Adipocyte (in vitro differentiated cells): Measurements from ENCODE around the gene DGKZ.

ENCODE experiments used
- DNase-seq: peaks from one replicate; pipeline ENCODE4 v3.0.0-alpha.2; 2015; ENCODE audit warnings: low read depth
- H3K27me3 ChIP-seq: replicated peaks from 2 replicates; pipeline ENCODE4 v1.7.0; 2013; ENCODE audit warnings: mild to moderate bottlenecking, low read length, moderate library complexity; ENCODE audit not compliant: control insufficient read depth, insufficient read depth
- H3K36me3 ChIP-seq: 2 replicates; pipeline ENCODE4 v1.7.0; 2013; ENCODE audit warnings: low read length, mild to moderate bottlenecking, moderate library complexity; ENCODE audit not compliant: control insufficient read depth, insufficient read depth, severe bottlenecking
- H3K4me1 ChIP-seq: 2 replicates; pipeline ENCODE4 v1.7.0; 2013; ENCODE audit warnings: mild to moderate bottlenecking, low read length, moderate library complexity; ENCODE audit not compliant: control insufficient read depth, insufficient read depth
- H3K4me3 ChIP-seq: 2 replicates; pipeline ENCODE4 v1.7.0; 2013; ENCODE audit warnings: mild to moderate bottlenecking, low read length, moderate library complexity
- H3K9ac ChIP-seq: 2 replicates; pipeline ENCODE4 v1.7.0; 2013; ENCODE audit warnings: mild to moderate bottlenecking, low read length, moderate library complexity
- H3K9me3 ChIP-seq: 2 replicates; pipeline ENCODE4 v1.7.0; 2013; ENCODE audit warnings: mild to moderate bottlenecking, low read length, moderate library complexity; ENCODE audit not compliant: control insufficient read depth

DGKZ gene

GRCh38 chr11:46361283-46362155 lies 14.3 kb downstream of the DGKZ start:
- DNase-seq: peak; percentile 18
- H3K27me3 ChIP-seq: no peaks in the 10 kb centered on the region
- no peak overlapping the region for H3K4me3 ChIP-seq
- H3K9ac ChIP-seq: peak overlapping the region; percentile 41
- H3K36me3 ChIP-seq: no peaks in the 10 kb centered on the region
- no peaks in the 10 kb centered on the region for H3K9me3 ChIP-seq
- H3K4me1 ChIP-seq: peaks cover 26% of the 10 kb centered on the region

GRCh38 chr11:46362156-46363030 lies 15.1 kb downstream of the DGKZ start:
- H3K9ac ChIP-seq: peak overlapping the region; percentile 41
- no peaks in the 10 kb centered on the region for H3K27me3 ChIP-seq
- no peaks in the 10 kb centered on the region for H3K9me3 ChIP-seq
- peaks cover 20% of the 10 kb centered on the region for H3K4me1 ChIP-seq
- H3K4me3 ChIP-seq: no peak overlapping the region
- H3K36me3 ChIP-seq: no peaks in the 10 kb centered on the region
- no peak for DNase-seq

GRCh38 chr11:46363031-46363407 lies 15.8 kb downstream of the DGKZ start:
- peaks cover 20% of the 10 kb centered on the region for H3K4me1 ChIP-seq
- H3K9me3 ChIP-seq: no peaks in the 10 kb centered on the region
- H3K4me3 ChIP-seq: no peak overlapping the region
- no peak overlapping the region for H3K9ac ChIP-seq
- H3K36me3 ChIP-seq: peaks cover 2% of the 10 kb centered on the region
- H3K27me3 ChIP-seq: no peaks in the 10 kb centered on the region
- peak; percentile 41 for DNase-seq

- H3K4me1 ChIP-seq: peaks cover 20% of the 10 kb centered on the region
- no peaks in the 10 kb centered on the region for H3K9me3 ChIP-seq
- no peak overlapping the region for H3K9ac ChIP-seq
- H3K4me3 ChIP-seq: no peak overlapping the region
- peaks cover 5% of the 10 kb centered on the region for H3K36me3 ChIP-seq
- no peaks in the 10 kb centered on the region for H3K27me3 ChIP-seq
- DNase-seq: peak; percentile 30
These were observed 16.3 kb downstream of the DGKZ start for GRCh38 chr11:46363455-46364005.

GRCh38 chr11:46364056-46364455 lies 16.8 kb downstream of the DGKZ start:
- peaks cover 5% of the 10 kb centered on the region for H3K36me3 ChIP-seq
- H3K9ac ChIP-seq: no peak overlapping the region
- DNase-seq: no peak
- no peaks in the 10 kb centered on the region for H3K27me3 ChIP-seq
- no peaks in the 10 kb centered on the region for H3K9me3 ChIP-seq
- H3K4me1 ChIP-seq: peaks cover 20% of the 10 kb centered on the region
- no peak overlapping the region for H3K4me3 ChIP-seq

GRCh38 chr11:46364791-46365190 lies 17.5 kb downstream of the DGKZ start:
- no peaks in the 10 kb centered on the region for H3K27me3 ChIP-seq
- peaks cover 20% of the 10 kb centered on the region for H3K4me1 ChIP-seq
- no peaks in the 10 kb centered on the region for H3K9me3 ChIP-seq
- DNase-seq: no peak
- H3K4me3 ChIP-seq: no peak overlapping the region
- peaks cover 6% of the 10 kb centered on the region for H3K36me3 ChIP-seq
- H3K9ac ChIP-seq: no peak overlapping the region

- no peaks in the 10 kb centered on the region for H3K27me3 ChIP-seq
- peaks cover 13% of the 10 kb centered on the region for H3K36me3 ChIP-seq
- no peak overlapping the region for H3K4me3 ChIP-seq
- DNase-seq: no peak
- H3K9me3 ChIP-seq: no peaks in the 10 kb centered on the region
- peaks cover 13% of the 10 kb centered on the region for H3K4me1 ChIP-seq
- no peak overlapping the region for H3K9ac ChIP-seq
These were observed 19.0 kb downstream of the DGKZ start for GRCh38 chr11:46366260-46366659.

DNA sequence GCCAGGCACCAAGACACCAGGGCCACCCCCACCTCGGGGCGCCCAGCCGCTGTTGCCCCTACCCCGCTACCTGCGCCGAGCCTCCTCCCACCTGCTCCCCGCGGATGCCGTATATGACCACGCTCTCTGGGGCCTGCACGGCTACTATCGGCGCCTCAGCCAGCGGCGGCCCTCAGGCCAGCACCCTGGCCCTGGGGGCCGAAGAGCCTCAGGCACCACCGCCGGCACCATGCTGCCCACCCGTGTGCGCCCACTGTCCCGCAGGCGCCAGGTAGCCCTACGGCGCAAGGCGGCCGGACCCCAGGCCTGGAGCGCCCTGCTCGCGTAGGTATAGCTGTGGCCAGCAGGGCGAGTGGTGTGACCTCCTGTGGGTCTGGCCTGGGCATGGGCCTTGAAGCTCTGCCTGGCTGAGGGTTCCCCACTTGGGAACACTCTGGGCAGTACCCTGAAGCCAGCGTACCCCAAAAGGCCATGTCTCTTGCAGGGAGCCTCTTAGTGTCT lies 19.4 kb downstream of the DGKZ start:
- H3K9me3 ChIP-seq: no peaks in the 10 kb centered on the region
- H3K27me3 ChIP-seq: no peaks in the 10 kb centered on the region
- no peak overlapping the region for H3K4me3 ChIP-seq
- peaks cover 9% of the 10 kb centered on the region for H3K4me1 ChIP-seq
- no peak for DNase-seq
- H3K9ac ChIP-seq: no peak overlapping the region
- peaks cover 17% of the 10 kb centered on the region for H3K36me3 ChIP-seq

DNA sequence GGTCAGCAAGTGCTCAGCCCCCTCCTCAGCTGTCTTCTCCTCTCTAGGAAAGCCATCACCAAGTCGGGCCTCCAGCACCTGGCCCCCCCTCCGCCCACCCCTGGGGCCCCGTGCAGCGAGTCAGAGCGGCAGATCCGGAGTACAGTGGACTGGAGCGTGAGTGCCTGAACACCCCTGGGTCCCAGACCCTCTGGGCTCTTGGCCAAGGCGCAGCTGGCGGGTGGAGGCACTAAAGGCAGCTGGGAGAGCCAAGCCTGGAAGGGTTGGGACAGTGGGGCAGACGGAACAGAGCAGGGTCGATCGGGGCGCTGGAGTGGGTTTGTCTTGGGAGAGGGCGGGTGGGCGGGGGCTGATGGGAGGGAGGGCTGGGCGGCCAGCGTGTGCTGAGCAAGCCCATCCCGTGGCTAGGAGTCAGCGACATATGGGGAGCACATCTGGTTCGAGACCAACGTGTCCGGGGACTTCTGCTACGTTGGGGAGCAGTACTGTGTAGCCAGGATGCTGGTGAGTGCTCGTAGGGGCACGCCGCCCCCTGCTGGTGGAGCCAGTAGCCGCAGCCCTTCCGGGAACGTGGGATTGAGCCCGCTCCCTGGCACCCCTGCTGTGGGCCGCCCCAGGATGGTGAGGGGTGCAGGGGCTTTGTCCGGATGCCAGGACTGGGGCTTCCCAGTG lies 20.1 kb downstream of the DGKZ start:
- H3K4me3 ChIP-seq: no peak overlapping the region
- H3K27me3 ChIP-seq: no peaks in the 10 kb centered on the region
- peaks cover 8% of the 10 kb centered on the region for H3K4me1 ChIP-seq
- peak; percentile 75 for DNase-seq
- H3K9ac ChIP-seq: no peak overlapping the region
- peaks cover 21% of the 10 kb centered on the region for H3K36me3 ChIP-seq
- no peaks in the 10 kb centered on the region for H3K9me3 ChIP-seq

GRCh38 chr11:46367916-46368267 lies 20.6 kb downstream of the DGKZ start:
- no peak for DNase-seq
- peaks cover 23% of the 10 kb centered on the region for H3K36me3 ChIP-seq
- peaks cover 6% of the 10 kb centered on the region for H3K4me1 ChIP-seq
- H3K27me3 ChIP-seq: no peaks in the 10 kb centered on the region
- H3K4me3 ChIP-seq: no peak overlapping the region
- no peaks in the 10 kb centered on the region for H3K9me3 ChIP-seq
- H3K9ac ChIP-seq: no peak overlapping the region
